HEK293 (cell line): ENCODE measurements around the gene FGFRL1.

ENCODE experiments used
- BCL11B ChIP-seq: fragments of 450-650 bp; formaldehyde crosslinking; IDR thresholded peaks from 2 replicates; pipeline ENCODE4 v1.5.1; 2016; ENCODE audit warnings: low read depth, missing biosample characterization, missing genetic modification characterization
- EGR2 ChIP-seq: fragments of 450-650 bp; formaldehyde crosslinking; IDR thresholded peaks from 2 replicates; pipeline ENCODE4 v1.5.1; 2016; ENCODE audit warnings: low read depth, missing biosample characterization, missing genetic modification characterization
- GLIS1 ChIP-seq: fragments of 450-650 bp; formaldehyde crosslinking; IDR thresholded peaks from 2 replicates; pipeline ENCODE4 v1.5.1; 2016; ENCODE audit warnings: missing biosample characterization, missing genetic modification characterization
- GLIS2 ChIP-seq: fragments of 450-650 bp; formaldehyde crosslinking; IDR thresholded peaks from 2 replicates; pipeline ENCODE4 v1.5.1; 2016; ENCODE audit warnings: missing biosample characterization, missing genetic modification characterization
- KLF10 ChIP-seq: fragments of 450-650 bp; IDR thresholded peaks from 2 replicates; pipeline ENCODE4 v1.5.1; 2018; ENCODE audit warnings: missing biosample characterization, mild to moderate bottlenecking, missing genetic modification characterization
- KLF16 ChIP-seq: fragments of 450-650 bp; formaldehyde crosslinking; IDR thresholded peaks from 2 replicates; pipeline ENCODE4 v1.5.1; 2017; ENCODE audit warnings: missing biosample characterization, missing genetic modification characterization
- KLF8 ChIP-seq: fragments of 450-650 bp; formaldehyde crosslinking; IDR thresholded peaks from 2 replicates; pipeline ENCODE4 v1.5.1; 2016; ENCODE audit warnings: missing biosample characterization, missing genetic modification characterization
- KLF9 ChIP-seq: fragments of 450-650 bp; formaldehyde crosslinking; IDR thresholded peaks from 2 replicates; pipeline ENCODE4 v1.5.1; 2016; ENCODE audit warnings: missing biosample characterization, missing genetic modification characterization, low read depth
- MZF1 ChIP-seq: fragments of 450-650 bp; formaldehyde crosslinking; IDR thresholded peaks from 2 replicates; pipeline ENCODE4 v1.5.1; 2017; ENCODE audit warnings: missing biosample characterization, missing genetic modification characterization, borderline replicate concordance
- SCRT1 ChIP-seq: fragments of 450-650 bp; formaldehyde crosslinking; IDR thresholded peaks from 2 replicates; pipeline ENCODE4 v1.5.1; 2016; ENCODE audit warnings: missing biosample characterization, missing genetic modification characterization, borderline replicate concordance
- SCRT2 ChIP-seq: fragments of 450-650 bp; formaldehyde crosslinking; IDR thresholded peaks from 2 replicates; pipeline ENCODE4 v1.5.1; 2016; ENCODE audit warnings: missing biosample characterization, missing genetic modification characterization
- WT1 ChIP-seq: fragments of 450-650 bp; formaldehyde crosslinking; IDR thresholded peaks from 2 replicates; pipeline ENCODE4 v1.5.1; 2016; ENCODE audit warnings: missing biosample characterization, missing genetic modification characterization
- ZFP69B ChIP-seq: fragments of 450-650 bp; formaldehyde crosslinking; IDR thresholded peaks from 2 replicates; pipeline ENCODE4 v1.5.1; 2016; ENCODE audit warnings: missing biosample characterization, missing genetic modification characterization
- ZNF18 ChIP-seq: fragments of 450-650 bp; formaldehyde crosslinking; IDR thresholded peaks from 2 replicates; pipeline ENCODE4 v1.5.1; 2016; ENCODE audit warnings: missing biosample characterization, missing genetic modification characterization
- ZNF211 ChIP-seq: fragments of 450-650 bp; formaldehyde crosslinking; IDR thresholded peaks from 2 replicates; pipeline ENCODE4 v1.5.1; 2016; ENCODE audit warnings: low read depth, missing biosample characterization, missing genetic modification characterization
- ZNF280C ChIP-seq: fragments of 450-650 bp; formaldehyde crosslinking; IDR thresholded peaks from 2 replicates; pipeline ENCODE4 v1.5.1; 2016; ENCODE audit warnings: missing biosample characterization, missing genetic modification characterization
- ZNF324 ChIP-seq: fragments of 450-650 bp; formaldehyde crosslinking; IDR thresholded peaks from 2 replicates; pipeline ENCODE4 v1.5.1; 2016; ENCODE audit warnings: missing biosample characterization, missing genetic modification characterization
- ZNF335 ChIP-seq: fragments of 450-650 bp; formaldehyde crosslinking; conservative IDR thresholded peaks from 2 replicates; pipeline ENCODE4 v1.5.1; 2016; ENCODE audit warnings: missing biosample characterization, missing genetic modification characterization
- ZNF654 ChIP-seq: fragments of 450-650 bp; formaldehyde crosslinking; IDR thresholded peaks from 2 replicates; pipeline ENCODE4 v1.5.1; 2016; ENCODE audit warnings: low read depth, missing biosample characterization, missing genetic modification characterization
- ZNF692 ChIP-seq: fragments of 450-650 bp; formaldehyde crosslinking; IDR thresholded peaks from 2 replicates; pipeline ENCODE4 v1.5.1; 2016; ENCODE audit warnings: missing biosample characterization, missing genetic modification characterization
- ZNF777 ChIP-seq: fragments of 450-650 bp; formaldehyde crosslinking; IDR thresholded peaks from 2 replicates; pipeline ENCODE4 v1.5.1; 2017; ENCODE audit warnings: missing biosample characterization, missing genetic modification characterization, borderline replicate concordance
- ZSCAN30 ChIP-seq: fragments of 450-650 bp; IDR thresholded peaks from 2 replicates; pipeline ENCODE4 v1.5.1; 2018; ENCODE audit warnings: missing biosample characterization, mild to moderate bottlenecking, missing genetic modification characterization, moderate library complexity
- TF ChIP-seq, protein P1 (sequence below): fragments of 450-650 bp; formaldehyde crosslinking; IDR thresholded peaks from 2 replicates; pipeline ENCODE4 v1.5.1; 2016; ENCODE audit warnings: missing biosample characterization, missing genetic modification characterization, borderline replicate concordance
- TF ChIP-seq, protein P2 (sequence below): fragments of 450-650 bp; formaldehyde crosslinking; optimal IDR thresholded peaks from 2 replicates; pipeline ENCODE3; 2016; ENCODE audit warnings: missing biosample characterization, mild to moderate bottlenecking, missing genetic modification characterization
- TF ChIP-seq, protein P3 (sequence below): fragments of 450-650 bp; formaldehyde crosslinking; IDR thresholded peaks from 2 replicates; pipeline ENCODE4 v1.5.1; 2016; ENCODE audit warnings: missing biosample characterization, missing genetic modification characterization
- TF ChIP-seq, protein P4 (sequence below): IDR thresholded peaks from 2 replicates; pipeline ENCODE4 v1.6.1; 2011; ENCODE audit warnings: mild to moderate bottlenecking, low read depth, low read length, borderline replicate concordance

FGFRL1 gene

GRCh38 chr4:1009542-1010394 is 1.7 kb upstream of the FGFRL1 start (continued):
- TF ChIP-seq ZNF692 (tag by site-specific recombination) (peak; percentile 97), ZNF324 (no peak), ZNF777 (tag by site-specific recombination) (0 out of 2 replicates have a peak, but pooled peaks have one; percentile 45), ZNF335 (peak; percentile 50; the same call in 1 of the 2 replicates), ZNF18 (tag by site-specific recombination) (no peak), KLF10 (tag by site-specific recombination) (0 out of 2 replicates have a peak, but pooled peaks have one; percentile 35), ZNF280C (no peak), EGR2 (tag by site-specific recombination) (peak; percentile 58), ZNF654 (tag by site-specific recombination) (no peak), GLIS2 (tag by site-specific recombination) (peak; percentile 40), MZF1 (tag by site-specific recombination) (no peak), ZNF211 (tag by site-specific recombination) (no peak), SCRT2 (tag by site-specific recombination) (peak; percentile 56; the same call in 1 of the 2 replicates), ZFP69B (tag by site-specific recombination) (peak; percentile 97), BCL11B (peak; percentile 21; the same call in 1 of the 2 replicates), KLF9 (tag by site-specific recombination) (peak; percentile 76), WT1 (tag by site-specific recombination) (no peak), ZSCAN30 (no peak), KLF16 (peak; percentile 75), GLIS1 (tag by site-specific recombination) (0 out of 2 replicates have a peak, but pooled peaks have one; percentile 15), KLF8 (tag by site-specific recombination) (no peak), SCRT1 (tag by site-specific recombination) (peak; percentile 42; the same call in 1 of the 2 replicates)
- TF ChIP-seq, protein P1, sequence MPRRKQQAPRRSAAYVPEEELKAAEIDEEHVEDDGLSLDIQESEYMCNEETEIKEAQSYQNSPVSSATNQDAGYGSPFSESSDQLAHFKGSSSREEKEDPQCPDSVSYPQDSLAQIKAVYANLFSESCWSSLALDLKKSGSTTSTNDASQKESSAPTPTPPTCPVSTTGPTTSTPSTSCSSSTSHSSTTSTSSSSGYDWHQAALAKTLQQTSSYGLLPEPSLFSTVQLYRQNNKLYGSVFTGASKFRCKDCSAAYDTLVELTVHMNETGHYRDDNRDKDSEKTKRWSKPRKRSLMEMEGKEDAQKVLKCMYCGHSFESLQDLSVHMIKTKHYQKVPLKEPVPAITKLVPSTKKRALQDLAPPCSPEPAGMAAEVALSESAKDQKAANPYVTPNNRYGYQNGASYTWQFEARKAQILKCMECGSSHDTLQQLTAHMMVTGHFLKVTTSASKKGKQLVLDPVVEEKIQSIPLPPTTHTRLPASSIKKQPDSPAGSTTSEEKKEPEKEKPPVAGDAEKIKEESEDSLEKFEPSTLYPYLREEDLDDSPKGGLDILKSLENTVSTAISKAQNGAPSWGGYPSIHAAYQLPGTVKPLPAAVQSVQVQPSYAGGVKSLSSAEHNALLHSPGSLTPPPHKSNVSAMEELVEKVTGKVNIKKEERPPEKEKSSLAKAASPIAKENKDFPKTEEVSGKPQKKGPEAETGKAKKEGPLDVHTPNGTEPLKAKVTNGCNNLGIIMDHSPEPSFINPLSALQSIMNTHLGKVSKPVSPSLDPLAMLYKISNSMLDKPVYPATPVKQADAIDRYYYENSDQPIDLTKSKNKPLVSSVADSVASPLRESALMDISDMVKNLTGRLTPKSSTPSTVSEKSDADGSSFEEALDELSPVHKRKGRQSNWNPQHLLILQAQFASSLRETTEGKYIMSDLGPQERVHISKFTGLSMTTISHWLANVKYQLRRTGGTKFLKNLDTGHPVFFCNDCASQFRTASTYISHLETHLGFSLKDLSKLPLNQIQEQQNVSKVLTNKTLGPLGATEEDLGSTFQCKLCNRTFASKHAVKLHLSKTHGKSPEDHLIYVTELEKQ = no peak
- TF ChIP-seq, protein P2, sequence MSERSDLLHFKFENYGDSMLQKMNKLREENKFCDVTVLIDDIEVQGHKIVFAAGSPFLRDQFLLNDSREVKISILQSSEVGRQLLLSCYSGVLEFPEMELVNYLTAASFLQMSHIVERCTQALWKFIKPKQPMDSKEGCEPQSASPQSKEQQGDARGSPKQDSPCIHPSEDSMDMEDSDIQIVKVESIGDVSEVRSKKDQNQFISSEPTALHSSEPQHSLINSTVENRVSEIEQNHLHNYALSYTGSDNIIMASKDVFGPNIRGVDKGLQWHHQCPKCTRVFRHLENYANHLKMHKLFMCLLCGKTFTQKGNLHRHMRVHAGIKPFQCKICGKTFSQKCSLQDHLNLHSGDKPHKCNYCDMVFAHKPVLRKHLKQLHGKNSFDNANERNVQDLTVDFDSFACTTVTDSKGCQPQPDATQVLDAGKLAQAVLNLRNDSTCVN (tag by site-specific recombination) = peak; percentile 50
- TF ChIP-seq, protein P3, sequence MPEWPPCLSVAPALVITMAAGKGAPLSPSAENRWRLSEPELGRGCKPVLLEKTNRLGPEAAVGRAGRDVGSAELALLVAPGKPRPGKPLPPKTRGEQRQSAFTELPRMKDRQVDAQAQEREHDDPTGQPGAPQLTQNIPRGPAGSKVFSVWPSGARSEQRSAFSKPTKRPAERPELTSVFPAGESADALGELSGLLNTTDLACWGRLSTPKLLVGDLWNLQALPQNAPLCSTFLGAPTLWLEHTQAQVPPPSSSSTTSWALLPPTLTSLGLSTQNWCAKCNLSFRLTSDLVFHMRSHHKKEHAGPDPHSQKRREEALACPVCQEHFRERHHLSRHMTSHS = no peak
- TF ChIP-seq, protein P4, sequence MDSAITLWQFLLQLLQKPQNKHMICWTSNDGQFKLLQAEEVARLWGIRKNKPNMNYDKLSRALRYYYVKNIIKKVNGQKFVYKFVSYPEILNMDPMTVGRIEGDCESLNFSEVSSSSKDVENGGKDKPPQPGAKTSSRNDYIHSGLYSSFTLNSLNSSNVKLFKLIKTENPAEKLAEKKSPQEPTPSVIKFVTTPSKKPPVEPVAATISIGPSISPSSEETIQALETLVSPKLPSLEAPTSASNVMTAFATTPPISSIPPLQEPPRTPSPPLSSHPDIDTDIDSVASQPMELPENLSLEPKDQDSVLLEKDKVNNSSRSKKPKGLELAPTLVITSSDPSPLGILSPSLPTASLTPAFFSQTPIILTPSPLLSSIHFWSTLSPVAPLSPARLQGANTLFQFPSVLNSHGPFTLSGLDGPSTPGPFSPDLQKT = no peak
